TTC549 (cell line): ENCODE results near the gene GREB1.

Experiments
- FAIRE-seq: peaks from 2 replicates; lab custom pipeline; 2012; peaks lifted over from hg19 to GRCh38; lab: Jason Lieb, UNC

GREB1 gene

GRCh38 chr2:11509657-11510360, 24.0 kb upstream of the GREB1 start:
- no peak for FAIRE-seq

- FAIRE-seq: no peak
Measured at GRCh38 chr2:11512431-11512830, 21.4 kb upstream of the GREB1 start.

GRCh38 chr2:11513319-11513718, 20.5 kb upstream of the GREB1 start:
- FAIRE-seq: no peak

GRCh38 chr2:11514081-11514730, 19.6 kb upstream of the GREB1 start:
- FAIRE-seq: no peak

GRCh38 chr2:11514904-11515303, 18.9 kb upstream of the GREB1 start:
- FAIRE-seq: no peak

- FAIRE-seq: no peak
Measured at GRCh38 chr2:11515490-11515981, 18.3 kb upstream of the GREB1 start.

- no peak for FAIRE-seq
Measured at GRCh38 chr2:11516984-11517648, 16.7 kb upstream of the GREB1 start.

GRCh38 chr2:11517906-11518305, 15.9 kb upstream of the GREB1 start:
- no peak for FAIRE-seq

- no peak for FAIRE-seq
Measured at GRCh38 chr2:11520092-11520693, 13.7 kb upstream of the GREB1 start.

GRCh38 chr2:11521775-11522174, 12.1 kb upstream of the GREB1 start:
- FAIRE-seq: no peak

- FAIRE-seq: no peak
Measured at GRCh38 chr2:11524470-11524869, 9.4 kb upstream of the GREB1 start.

GRCh38 chr2:11525762-11526161, 8.1 kb upstream of the GREB1 start:
- no peak for FAIRE-seq

GRCh38 chr2:11527001-11527400, 6.8 kb upstream of the GREB1 start:
- FAIRE-seq: no peak

GRCh38 chr2:11528228-11528627, 5.6 kb upstream of the GREB1 start:
- FAIRE-seq: no peak

GRCh38 chr2:11530864-11531465, 2.9 kb upstream of the GREB1 start:
- no peak for FAIRE-seq

- no peak for FAIRE-seq
Measured at GRCh38 chr2:11532416-11533055, 1.3 kb upstream of the GREB1 start.

GRCh38 chr2:11534071-11534745, 363 bp downstream of the GREB1 start:
- FAIRE-seq: no peak

- no peak for FAIRE-seq
Measured at GRCh38 chr2:11534746-11535484, 1.1 kb downstream of the GREB1 start.

GRCh38 chr2:11535899-11536344, 2.1 kb downstream of the GREB1 start:
- FAIRE-seq: no peak

- no peak for FAIRE-seq
Measured at GRCh38 chr2:11537951-11538350, 4.1 kb downstream of the GREB1 start.
